NCI-H1694 (cell line): ENCODE data around the gene CCDC38.
"Not testable (repeated sequence)": the region's sequence is repeated elsewhere in the genome, so short reads cannot be mapped to it uniquely, and the experiment has no call there.

Experiments used
- DNase-seq: peaks from one replicate; lab custom pipeline; 2025; lab: John Stamatoyannopoulos, UW

Gene CCDC38

GRCh38 chr12:95882873-95883272, 59.5 kb downstream of the CCDC38 start:
- no peak for DNase-seq

GRCh38 chr12:95882080-95882479, 60.3 kb downstream of the CCDC38 start:
- DNase-seq = no peak

- peak; percentile 26 for DNase-seq
Observed at GRCh38 chr12:95881331-95881955, 61.0 kb downstream of the CCDC38 start.

- DNase-seq = no peak
Observed at GRCh38 chr12:95880895-95881294, 61.5 kb downstream of the CCDC38 start.

GRCh38 chr12:95877622-95878021, 64.8 kb downstream of the CCDC38 start:
- no peak for DNase-seq

- no peak for DNase-seq
Observed at GRCh38 chr12:95874452-95874851, 68.0 kb downstream of the CCDC38 start.

GRCh38 chr12:95870897-95871296, 71.5 kb downstream of the CCDC38 start:
- no peak for DNase-seq

- DNase-seq = no peak
Observed at GRCh38 chr12:95863337-95863736, 79.1 kb downstream of the CCDC38 start.

- DNase-seq = no peak
Observed at GRCh38 chr12:95862038-95862437, 80.4 kb downstream of the CCDC38 start.

- no peak for DNase-seq
Observed at GRCh38 chr12:95859947-95860850, 82.2 kb downstream of the CCDC38 start.

- DNase-seq = no peak
Observed at GRCh38 chr12:95859344-95859816, 83.0 kb downstream of the CCDC38 start.

GRCh38 chr12:95858451-95859343, 83.7 kb downstream of the CCDC38 start, which contains the start of gene SNRPF:
Gene SNRPF (plus strand): TSS chr12:95858952. CDS start chr12:95859074, 122 bp downstream.
- peak; percentile 89 for DNase-seq

- no peak for DNase-seq
Observed at GRCh38 chr12:95857799-95858198, 84.6 kb downstream of the CCDC38 start.

- DNase-seq = no peak
Observed at GRCh38 chr12:95857156-95857555, 85.3 kb downstream of the CCDC38 start.

- DNase-seq = no peak
Observed at GRCh38 chr12:95852133-95852532, 90.3 kb downstream of the CCDC38 start.

- DNase-seq = no peak
Observed at GRCh38 chr12:95851606-95852005, 90.8 kb downstream of the CCDC38 start.

- DNase-seq = no peak
Observed at GRCh38 chr12:95848575-95849388, 93.6 kb downstream of the CCDC38 start.

GRCh38 chr12:95842426-95842825, 100.0 kb downstream of the CCDC38 start:
- not testable (repeated sequence) for DNase-seq

- no peak for DNase-seq
Observed at GRCh38 chr12:95838125-95838524, 104.3 kb downstream of the CCDC38 start.

GRCh38 chr12:95837240-95838038, 105.0 kb downstream of the CCDC38 start:
- DNase-seq = no peak
